Measurements from ENCODE around the gene POLE2.
"Not testable (repeated sequence)": the region's sequence is repeated elsewhere in the genome, so short reads cannot be mapped to it uniquely, and the experiment has no call there.

GRCh38 chr14:49693735-49694124 is 5.7 kb upstream of the POLE2 start:
- TF ChIP-seq CTCF (IDR thresholded peaks at IDR 0.05; ENCODE audit: low read depth, low read length, poor library complexity, severe bottlenecking); EZH2phosphoT487 (IDR thresholded peaks at IDR 0.05; ENCODE audit: borderline replicate concordance, low read length): not testable (repeated sequence)
